Adrenal gland (tissue), 12 donors: ENCODE measurements around the gene HOXD8. TPM values are rescaled to one million over a fixed set of nuclear protein-coding genes. Genes with fewer than 3 reads are reported as not detected.
A peak's percentile ranks its signal among the peaks of the same experiment; 100 is the strongest.

Experiments
- DNase-seq, 7 donors: peaks; one replicate each; pipeline ENCODE4 v3.0.0-alpha.2; 2019 to 2020
- H3K27ac ChIP-seq, 5 donors: fragments of 200-600 bp; sonication (generic) in 4 of 5; 1 replicate in 3 of 5; 2 replicates in 2 of 5; pipeline versions ENCODE4 v1.5.1 to v1.8.0; 2016 to 2020; ENCODE audit warnings: mild to moderate bottlenecking in 1 of 5
- H3K27me3 ChIP-seq: fragments of 200-600 bp; 2 replicates; pipeline ENCODE4 v1.8.0; 2021
- H3K36me3 ChIP-seq, 2 donors: fragments of 200-600 bp; replicated peaks in 1 of 2; 1 replicate in 1 of 2; 2 replicates in 1 of 2; pipeline versions ENCODE4 v1.5.1 to v1.8.0; 2018 to 2022
- H3K4me1 ChIP-seq, 2 donors: fragments of 200-600 bp; replicated peaks in 1 of 2; 1 replicate in 1 of 2; 2 replicates in 1 of 2; pipeline versions ENCODE4 v1.5.1 to v1.8.0; 2018 to 2021
- H3K4me3 ChIP-seq, 4 donors: fragments of 200-600 bp; sonication (generic) in 3 of 4; one replicate each; pipeline ENCODE4 v1.5.1; 2016 to 2018
- H3K9me3 ChIP-seq, 3 donors: fragments of 200-600 bp; sonication (generic) in 1 of 3; replicated peaks in 1 of 3; 1 replicate in 2 of 3; 2 replicates in 1 of 3; pipeline versions ENCODE4 v1.5.1 to v1.8.0; 2016 to 2021
- CTCF ChIP-seq, 6 experiments: fragments of 450-650 bp in 4 of 6; fragments of 200-600 bp in 2 of 6; sonication (generic) in 1 of 6; IDR thresholded peaks; 1 replicate in 5 of 6; 2 replicates in 1 of 6; pipeline versions ENCODE4 v1.5.1 to v1.8.0; 2016 to 2021; ENCODE audit warnings: antibody characterized with exemption in 6 of 6, mild to moderate bottlenecking in 2 of 6, moderate library complexity in 1 of 6
- POLR2A ChIP-seq, 2 donors: fragments of 450-650 bp; IDR thresholded peaks; one replicate each; pipeline ENCODE4 v1.6.1; 2017; ENCODE audit warnings: antibody characterized with exemption in 2 of 2, mild to moderate bottlenecking in 2 of 2, moderate library complexity in 1 of 2
- WGBS, 4 donors: extraction: QIAGEN DNeasy Blood & Tissue Kit in 2 of 4; methylation state at CpG; one replicate each; pipeline versions ENCODE4 v1.1.5 to v1.1.7; 2013 to 2017; 5-methylcytosine and 5-hydroxymethylcytosine counted together
- intact Hi-C, 2 donors: fragments of 100-400 bp; cut with DNase I; formaldehyde crosslinking; loops; one replicate each; pipeline versions ENCODE4 v1.14.1 to v1.15.0; 2022 to 2023
- polyA plus RNA-seq, 3 donors: library from polyadenylated mRNA; stranded (reverse); fragments of 200-250 nt in 2 of 3; fragments of 350-450 nt in 1 of 3; fragmentation: Illumina TruSeq in 1 of 3; extraction: RNeasy Lipid Tissue Mini Kit (QIAGEN cat#74804) in 1 of 3; gene quantifications; one replicate each; pipeline ENCODE4 v1.2.3, GENCODE V29; 2013 to 2014
- total RNA-seq, 9 donors: library from RNA; depleted of rRNA in 4 of 9; stranded (reverse); fragments of >200 nt in 4 of 9; fragments of 120-200 nt in 1 of 9; fragmentation: NEBNext Ultra II Directional in 1 of 9; extraction: Animal tissue kit (Norgen Biotek cat#: 25700) in 1 of 9; gene quantifications; one replicate each; pipeline versions ENCODE4 v1.1.0 to v1.2.4, GENCODE V29; 2013 to 2023
- donor health status: healthy with polysubstance abuse.
- donor health status: Bipolar disorder and iron deficiency.
- donor health status: DM: yes; HTN: yes; CAD: no.
- donor health status: DM: no; HTN: no; CAD: no.
- donor health status: DM: no; HTN: no; CAD: no.
- donor health status: DM: yes; HTN: yes; CAD: no.

HOXD8 gene
- total and polyA plus RNA-seq, 12 donors: 11.3 to 46.2 (median 33.3) TPM

- Histone ChIP-seq H3K27me3 (no peaks in the 10 kb centered on the region), H3K4me1 (peaks cover 18 to 37% of the 10 kb centered on the region in 2 donors), H3K27ac (no peak overlapping the region), H3K4me3 (no peak overlapping the region), H3K36me3 (no peaks in the 10 kb centered on the region), H3K9me3 (no peaks in the 10 kb centered on the region)
- DNase-seq: peak in 1 of 7 donors; percentile 8
- 86 to 97% (median 87%) methylated on average over 2 of the region's 2 CpGs for WGBS, 4 donors
- intact Hi-C loops: loop anchor here (5.0 kb wide), 2 partner anchors 310 to 495 kb away; no protein-coding TSS in a partner anchor
- no peak for TF ChIP-seq POLR2A (IDR thresholded peaks at IDR 0.05)
- TF ChIP-seq CTCF (IDR thresholded peaks at IDR 0.05): no peak
These were observed 12.8 kb downstream of the HOXD8 start for GRCh38 chr2:176142281-176142680.

- no peak overlapping the region for H3K4me3 ChIP-seq
- no peaks in the 10 kb centered on the region for H3K27me3 ChIP-seq
- H3K27ac ChIP-seq: no peak overlapping the region
- DNase-seq: no peak
- no peaks in the 10 kb centered on the region for H3K9me3 ChIP-seq
- no peaks in the 10 kb centered on the region for H3K36me3 ChIP-seq
- intact Hi-C loops: loop anchor here in 1 of 2 donors (5.0 kb wide), 1 partner anchor 412 kb away; no protein-coding TSS in a partner anchor
- H3K4me1 ChIP-seq: peaks cover 0 to 15% of the 10 kb centered on the region in 2 donors
- TF ChIP-seq CTCF (IDR thresholded peaks at IDR 0.05): no peak
- no peak for TF ChIP-seq POLR2A (IDR thresholded peaks at IDR 0.05)
- 76 to 91% (median 86%) methylated on average over 4 of the region's 4 CpGs for WGBS, 4 donors
These were observed 15.8 kb downstream of the HOXD8 start for GRCh38 chr2:176145085-176145969.

- H3K4me1 ChIP-seq: peaks cover 0 to 9% of the 10 kb centered on the region in 2 donors
- H3K27ac ChIP-seq: no peak overlapping the region
- H3K9me3 ChIP-seq: no peaks in the 10 kb centered on the region
- 67 to 75% (median 71%) methylated on average over 6 of the region's 6 CpGs for WGBS, 4 donors
- intact Hi-C loops: loop anchor here in 1 of 2 donors (5.0 kb wide), 1 partner anchor 411 kb away; no protein-coding TSS in a partner anchor
- no peaks in the 10 kb centered on the region for H3K36me3 ChIP-seq
- TF ChIP-seq POLR2A (IDR thresholded peaks at IDR 0.05): no peak
- DNase-seq: peak in 1 of 7 donors; percentile 42
- no peaks in the 10 kb centered on the region for H3K27me3 ChIP-seq
- H3K4me3 ChIP-seq: no peak overlapping the region
These were observed 16.6 kb downstream of the HOXD8 start for GRCh38 chr2:176146101-176146500.

- Histone ChIP-seq H3K36me3 (no peaks in the 10 kb centered on the region), H3K27ac (no peak overlapping the region), H3K9me3 (no peaks in the 10 kb centered on the region), H3K27me3 (no peaks in the 10 kb centered on the region), H3K4me3 (no peak overlapping the region), H3K4me1 (peaks cover 0 to 7% of the 10 kb centered on the region in 2 donors)
- no peak for DNase-seq
- intact Hi-C loops: loop anchor here in 1 of 2 donors (5.0 kb wide), 1 partner anchor 411 kb away; no protein-coding TSS in a partner anchor
- TF ChIP-seq POLR2A (IDR thresholded peaks at IDR 0.05) (no peak), CTCF (IDR thresholded peaks at IDR 0.05) (no peak)
These were observed 17.1 kb downstream of the HOXD8 start for GRCh38 chr2:176146645-176147044.
